GM10266 (cell line): ENCODE measurements around the gene POU2F3.

Experiments
- DNase-seq: peaks from one replicate; pipeline ENCODE4 v3.0.0; 2012; ENCODE audit errors: extremely low spot score
- CTCF ChIP-seq: IDR thresholded peaks from 2 replicates; pipeline ENCODE4 v1.5.1; 2012; ENCODE audit warnings: mild to moderate bottlenecking, low read depth; ENCODE audit not compliant: control insufficient read depth, insufficient read depth; ENCODE audit errors: missing control alignments

The POU2F3 gene

GRCh38 chr11:120324932-120325810 lies 85.2 kb downstream of the POU2F3 start, which contains the start of gene TLCD5:
TSS of gene TLCD5 (plus strand) at chr11:120325299. CDS start at chr11:120327442, 2,143 bp downstream.
- DNase-seq, result peak; percentile 81
- peak; percentile 35 for TF ChIP-seq CTCF

- DNase-seq, result no peak
- no peak for TF ChIP-seq CTCF
Measured at GRCh38 chr11:120326228-120326627, 86.3 kb downstream of the POU2F3 start.

- no peak for TF ChIP-seq CTCF
- no peak for DNase-seq
Measured at GRCh38 chr11:120326845-120327281, 86.9 kb downstream of the POU2F3 start.

- no peak for TF ChIP-seq CTCF
Measured at GRCh38 chr11:120327311-120327710, 87.4 kb downstream of the POU2F3 start.

GRCh38 chr11:120329556-120329955 lies 89.6 kb downstream of the POU2F3 start:
- no peak for TF ChIP-seq CTCF
- DNase-seq, result no peak

More at GRCh38 chr11:120327311-120327710, 87.4 kb downstream of the POU2F3 start:
- DNase-seq, result no peak

GRCh38 chr11:120330045-120330444 lies 90.1 kb downstream of the POU2F3 start:
- DNase-seq, result no peak
- TF ChIP-seq CTCF, result no peak
